Endothelial cell of umbilical vein (primary cell): ENCODE data around the gene CCDC138. TPM values are rescaled to one million over a fixed set of nuclear protein-coding genes. Genes with fewer than 3 reads are reported as not detected.

Experiments used
- BruUV-seq: library from RNA; stranded (reverse); fragments of 400-500 nt; replicated peaks from 2 replicates; lab custom pipeline; 2021; lab: Mats Ljungman, UMichigan
- CTCF ChIA-PET: fragments of 300-600, 350-600 bp; sonication (Branson Sonifier 250); formaldehyde crosslinking; loops from one replicate; lab custom pipeline; 2021; ENCODE audit warnings: antibody characterized with exemption, inconsistent platforms; lab: Charles Lee
- POLR2A ChIA-PET: fragments of 300-600, 350-600 bp; sonication (Branson Sonifier 250); formaldehyde crosslinking; loops from one replicate; lab custom pipeline; 2021; ENCODE audit warnings: antibody characterized with exemption, inconsistent platforms; lab: Charles Lee
- DNase-seq: peaks from one replicate; pipeline ENCODE4 v3.0.0-alpha.2; 2011; ENCODE audit warnings: low read depth, low spot score
- FAIRE-seq: peaks from 2 replicates; lab custom pipeline; 2011; peaks lifted over from hg19 to GRCh38; lab: Jason Lieb, UNC
- H2AFZ ChIP-seq: 2 replicates; pipeline ENCODE4 v1.6.0; 2012; ENCODE audit warnings: low read depth, low read length, control low read depth, inconsistent platforms
- H3K27ac ChIP-seq: 2 replicates; pipeline ENCODE4 v1.5.1; 2011; ENCODE audit warnings: low read depth, mild to moderate bottlenecking, control low read depth, low read length, moderate library complexity; ENCODE audit not compliant: insufficient read depth
- H3K27me3 ChIP-seq, 2 experiments: 2 replicates each; pipeline versions ENCODE4 v1.6.0 to v1.6.1; 2011; ENCODE audit warnings: low read length in 2 of 2, mixed read lengths in 1 of 2; ENCODE audit not compliant: control insufficient read depth in 2 of 2, insufficient read depth in 2 of 2
- H3K36me3 ChIP-seq, 2 experiments: 2 replicates in 1 of 2; 3 replicates in 1 of 2; pipeline ENCODE4 v1.5.1; 2011; ENCODE audit warnings: low read length in 2 of 2, mild to moderate bottlenecking in 1 of 2, moderate library complexity in 1 of 2; ENCODE audit not compliant: control insufficient read depth in 2 of 2, insufficient read depth in 2 of 2; ENCODE audit errors: extremely low read depth in 1 of 2
- H3K4me1 ChIP-seq: 3 replicates; pipeline ENCODE4 v1.5.1; 2011; ENCODE audit warnings: mild to moderate bottlenecking, low read length; ENCODE audit not compliant: control insufficient read depth, insufficient read depth; ENCODE audit errors: extremely low read depth
- H3K4me2 ChIP-seq: 2 replicates; pipeline ENCODE4 v1.6.1; 2011; ENCODE audit warnings: low read length, control low read depth, mixed read lengths; ENCODE audit not compliant: insufficient read depth
- H3K4me3 ChIP-seq, 3 experiments: fragments of 200-600 bp in 1 of 3; sonication (generic), shearing (Covaris generic) in 1 of 3; replicated peaks in 1 of 3; 2 replicates each; pipeline ENCODE4 v1.5.1; 2011 to 2016; ENCODE audit warnings: control low read depth in 3 of 3, low read length in 3 of 3, mild to moderate bottlenecking in 2 of 3, inconsistent platforms in 1 of 3, low read depth in 1 of 3, moderate library complexity in 1 of 3; ENCODE audit not compliant: insufficient read depth in 1 of 3
- H3K79me2 ChIP-seq: 2 replicates; pipeline ENCODE4 v1.6.0; 2012; ENCODE audit warnings: low read length, inconsistent platforms; ENCODE audit not compliant: control insufficient read depth, insufficient read depth
- H3K9ac ChIP-seq: replicated peaks from 2 replicates; pipeline ENCODE3; 2011; ENCODE audit warnings: low read length, control low read depth; ENCODE audit not compliant: insufficient read depth; ENCODE audit errors: extremely low read depth
- H3K9me1 ChIP-seq: replicated peaks from 3 replicates; pipeline ENCODE4 v1.6.0; 2011; ENCODE audit warnings: mild to moderate bottlenecking, low read length; ENCODE audit not compliant: control insufficient read depth, insufficient read depth; ENCODE audit errors: extremely low read depth
- H3K9me3 ChIP-seq: replicated peaks from 2 replicates; pipeline ENCODE4 v1.5.1; 2012; ENCODE audit warnings: low read length, inconsistent platforms; ENCODE audit not compliant: control insufficient read depth, insufficient read depth
- H4K20me1 ChIP-seq: replicated peaks from 2 replicates; pipeline ENCODE3; 2011; ENCODE audit warnings: mild to moderate bottlenecking, low read length; ENCODE audit not compliant: control insufficient read depth, insufficient read depth; ENCODE audit errors: extremely low read depth
- EZH2 ChIP-seq: IDR thresholded peaks from 2 replicates; pipeline ENCODE4 v1.6.1; 2012; ENCODE audit warnings: borderline replicate concordance, low read depth, mild to moderate bottlenecking, moderate library complexity, low read length, inconsistent platforms; ENCODE audit not compliant: severe bottlenecking
- FOS ChIP-seq: IDR thresholded peaks from 2 replicates; pipeline ENCODE4 v1.6.1; 2011; ENCODE audit warnings: mild to moderate bottlenecking, low read length, moderate library complexity, borderline replicate concordance; ENCODE audit not compliant: insufficient read depth
- GATA2 ChIP-seq: IDR thresholded peaks from 2 replicates; pipeline ENCODE4 v1.7.0; 2011; ENCODE audit warnings: low read depth, mild to moderate bottlenecking, moderate library complexity, mixed read lengths, low read length; ENCODE audit not compliant: insufficient read length, insufficient read depth
- JUN ChIP-seq: IDR thresholded peaks from 2 replicates; pipeline ENCODE4 v1.6.1; 2011; ENCODE audit warnings: borderline replicate concordance, low read depth; ENCODE audit not compliant: insufficient read length, insufficient read depth
- MYC ChIP-seq: IDR thresholded peaks from one replicate; pipeline ENCODE4 v1.6.1; 2011; ENCODE audit warnings: mild to moderate bottlenecking, low read depth, low read length
- POLR2A ChIP-seq: IDR thresholded peaks from 2 replicates; pipeline ENCODE4 v1.6.1; 2012; ENCODE audit warnings: low read depth, mild to moderate bottlenecking, control low read depth, low read length
- POLR2AphosphoS5 ChIP-seq: IDR thresholded peaks from 2 replicates; pipeline ENCODE4 v1.6.1; 2012; ENCODE audit warnings: low read depth, mild to moderate bottlenecking, control low read depth, low read length, moderate library complexity; ENCODE audit not compliant: insufficient read depth
- dilution Hi-C: fragments of 300-500 bp; cut with MboI; formaldehyde crosslinking; loops from one replicate; pipeline ENCODE4 v1.15.0; 2019; ENCODE audit warnings: low sequenced_read_pairs; ENCODE audit not compliant: extremely low pct_ligation_motif_present
- intact Hi-C: fragments of 100-400 bp; cut with micrococcal nuclease; formaldehyde crosslinking; loops from one replicate; pipeline ENCODE4 v1.10.0; 2022
- polyA plus RNA-seq, 4 experiments: library from polyadenylated mRNA; depleted of rRNA in 3 of 4; stranded (reverse) in 3 of 4; unstranded in 1 of 4; fragments of >200 nt; gene quantifications; 2 replicates each; pipeline versions ENCODE4 v1.2.1 to v1.2.3, GENCODE V29; 2011 to 2012; ENCODE audit warnings: missing spikeins in 1 of 4
- total RNA-seq: library from RNA; stranded (reverse); gene quantifications from 2 replicates; pipeline ENCODE4 v1.2.3, GENCODE V29; 2021
- TF ChIP-seq, protein P1 (sequence below), 2 donors: IDR thresholded peaks; 1 replicate in 1 of 2; 2 replicates in 1 of 2; pipeline ENCODE4 v1.5.1; 2011; ENCODE audit warnings: low read length in 2 of 2, mild to moderate bottlenecking in 2 of 2, moderate library complexity in 2 of 2, control low read depth in 1 of 2, inconsistent platforms in 1 of 2, low read depth in 1 of 2; ENCODE audit not compliant: insufficient read depth in 1 of 2; ENCODE audit errors: extremely low read depth in 1 of 2
- TF ChIP-seq, protein P2 (sequence below): IDR thresholded peaks from 2 replicates; pipeline ENCODE4 v1.6.1; 2011; ENCODE audit not compliant: insufficient read depth, insufficient read length

Gene CCDC138
- total and polyA plus RNA-seq, 2 donors (not counting 3 experiments of a cell fraction or from before 2014, with no cell fraction given): 1.5 to 10.8 TPM

DNA sequence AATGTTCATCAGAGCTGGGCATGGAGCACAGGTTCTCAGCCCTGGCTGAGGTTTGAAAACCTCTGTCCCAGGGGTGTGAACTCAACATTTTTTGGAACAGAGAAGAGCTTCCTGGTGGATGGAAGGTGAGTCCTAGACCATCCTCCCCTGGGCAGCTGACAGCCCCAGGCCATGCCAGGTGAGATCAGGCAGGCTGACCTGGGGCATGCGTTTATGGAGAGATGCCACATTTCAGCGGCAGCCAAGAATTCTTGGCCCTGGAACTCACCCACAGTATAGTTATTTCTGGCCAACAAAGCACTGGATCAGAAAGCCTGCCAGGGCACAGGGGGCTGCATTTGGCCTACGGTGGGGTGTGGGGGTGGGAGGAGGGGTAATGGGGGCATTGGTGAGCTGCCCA lies 118.6 kb downstream of the CCDC138 start:
- DNase-seq: no peak
- TF ChIP-seq MYC: no peak
- no peak for TF ChIP-seq GATA2
- TF ChIP-seq, protein P1, sequence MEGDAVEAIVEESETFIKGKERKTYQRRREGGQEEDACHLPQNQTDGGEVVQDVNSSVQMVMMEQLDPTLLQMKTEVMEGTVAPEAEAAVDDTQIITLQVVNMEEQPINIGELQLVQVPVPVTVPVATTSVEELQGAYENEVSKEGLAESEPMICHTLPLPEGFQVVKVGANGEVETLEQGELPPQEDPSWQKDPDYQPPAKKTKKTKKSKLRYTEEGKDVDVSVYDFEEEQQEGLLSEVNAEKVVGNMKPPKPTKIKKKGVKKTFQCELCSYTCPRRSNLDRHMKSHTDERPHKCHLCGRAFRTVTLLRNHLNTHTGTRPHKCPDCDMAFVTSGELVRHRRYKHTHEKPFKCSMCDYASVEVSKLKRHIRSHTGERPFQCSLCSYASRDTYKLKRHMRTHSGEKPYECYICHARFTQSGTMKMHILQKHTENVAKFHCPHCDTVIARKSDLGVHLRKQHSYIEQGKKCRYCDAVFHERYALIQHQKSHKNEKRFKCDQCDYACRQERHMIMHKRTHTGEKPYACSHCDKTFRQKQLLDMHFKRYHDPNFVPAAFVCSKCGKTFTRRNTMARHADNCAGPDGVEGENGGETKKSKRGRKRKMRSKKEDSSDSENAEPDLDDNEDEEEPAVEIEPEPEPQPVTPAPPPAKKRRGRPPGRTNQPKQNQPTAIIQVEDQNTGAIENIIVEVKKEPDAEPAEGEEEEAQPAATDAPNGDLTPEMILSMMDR (IDR thresholded peaks at IDR 0.05; ENCODE audit: extremely low read depth in 1 of 2, insufficient read depth in 1 of 2, low read depth in 1 of 2, low read length in 2 of 2): no peak
- no peak for TF ChIP-seq POLR2A
- no peak for TF ChIP-seq FOS
- TF ChIP-seq POLR2AphosphoS5: no peak
- TF ChIP-seq JUN: no peak
- TF ChIP-seq EZH2: no peak
- TF ChIP-seq, protein P2, sequence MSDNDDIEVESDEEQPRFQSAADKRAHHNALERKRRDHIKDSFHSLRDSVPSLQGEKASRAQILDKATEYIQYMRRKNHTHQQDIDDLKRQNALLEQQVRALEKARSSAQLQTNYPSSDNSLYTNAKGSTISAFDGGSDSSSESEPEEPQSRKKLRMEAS: no peak
- Histone ChIP-seq H3K27me3 (peaks cover 2 to 11% of the 10 kb centered on the region in 2 experiments), H3K27ac (no peak overlapping the region), H3K36me3 (no peaks in the 10 kb centered on the region), H2AFZ (no peak overlapping the region), H3K4me3 (no peak overlapping the region), H4K20me1 (no peaks in the 10 kb centered on the region), H3K4me2 (no peak overlapping the region), H3K9me3 (no peaks in the 10 kb centered on the region), H3K9ac (no peak overlapping the region), H3K79me2 (no peaks in the 10 kb centered on the region), H3K9me1 (no peaks in the 10 kb centered on the region), H3K4me1 (no peaks in the 10 kb centered on the region)
- FAIRE-seq: no peak
- no TSS peak for BruUV-seq
- intact Hi-C loops: no loop called here
- dilution Hi-C loops: no loop called here
- ChIA-PET POLR2A (no interaction called here), CTCF (no interaction called here)
